Fibroblast of lung (primary cell): ENCODE measurements around the gene NKD1.

Experiments used
- CTCF ChIP-seq, 2 donors: IDR thresholded peaks in 1 of 2; conservative IDR thresholded peaks in 1 of 2; 1 replicate in 1 of 2; 2 replicates in 1 of 2; pipeline ENCODE4 v1.5.1; 2011 to 2012; ENCODE audit warnings: low read length in 2 of 2, control low read depth in 1 of 2, inconsistent platforms in 1 of 2, low read depth in 1 of 2, mild to moderate bottlenecking in 1 of 2
- EZH2 ChIP-seq: IDR thresholded peaks from 2 replicates; pipeline ENCODE4 v1.5.1; 2012; ENCODE audit warnings: low read length, control low read depth, mild to moderate bottlenecking; ENCODE audit errors: missing control alignments

- no peak for TF ChIP-seq CTCF (conservative IDR thresholded peaks at IDR 0.05 in 1 of 2, IDR thresholded peaks at IDR 0.05 in 1 of 2; ENCODE audit: low read depth in 1 of 2, low read length in 2 of 2)
- TF ChIP-seq EZH2 = no peak
These were observed 26.8 kb upstream of the NKD1 start for GRCh38 chr16:50521246-50521900.
